ENCODE results near the gene NDUFV2. TPM values are rescaled to one million over a fixed set of nuclear protein-coding genes. Genes with fewer than 3 reads are reported as not detected.
"Not testable (repeated sequence)": the region's sequence is repeated elsewhere in the genome, so short reads cannot be mapped to it uniquely, and the experiment has no call there.

Gene NDUFV2
- total RNA-seq, 1 donor from 2014 or later = 325 TPM

GRCh38 chr18:9137168-9138066 lies 34.9 kb downstream of the NDUFV2 start:
- DNase-seq (ENCODE audit: low spot score) = peak; percentile 85
- intact Hi-C loops (cut with DNase I) = no loop called here

DNA sequence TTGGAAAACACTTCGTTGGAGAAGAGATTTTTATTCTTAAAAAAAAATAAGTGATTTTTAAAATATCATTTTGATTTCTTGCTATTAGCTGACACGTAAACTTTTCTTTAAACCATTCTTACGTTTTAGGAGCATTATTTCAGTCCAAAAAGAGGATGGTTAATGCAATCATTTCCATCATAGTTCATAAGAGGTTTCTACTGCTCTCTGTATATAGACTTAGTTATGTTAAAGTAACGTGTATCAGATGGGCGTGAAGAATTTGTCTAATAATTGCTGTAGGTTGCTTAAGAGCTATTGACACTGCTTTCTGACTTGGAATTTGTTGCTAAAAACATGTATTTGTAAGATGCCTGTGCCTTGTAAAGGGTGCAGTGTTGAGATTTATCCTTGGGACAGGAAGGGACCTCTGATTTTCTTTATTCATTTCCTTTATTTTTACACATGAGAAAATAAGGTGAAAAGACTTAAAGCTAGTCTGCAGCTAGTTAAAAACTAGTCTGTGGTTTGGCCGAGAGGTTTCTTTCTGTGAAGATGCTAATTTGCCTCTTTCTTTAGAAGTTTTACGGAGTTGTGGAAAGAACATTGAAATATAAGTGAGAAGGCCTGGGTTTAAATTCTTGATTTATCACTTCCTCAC lies 37.0 kb downstream of the NDUFV2 start:
- intact Hi-C loops (cut with DNase I) = loop anchor here (10.0 kb wide), 1 partner anchor 335 kb away; the partner anchor contains the start of gene RALBP1
- DNase-seq (ENCODE audit: low spot score) = no peak

DNA sequence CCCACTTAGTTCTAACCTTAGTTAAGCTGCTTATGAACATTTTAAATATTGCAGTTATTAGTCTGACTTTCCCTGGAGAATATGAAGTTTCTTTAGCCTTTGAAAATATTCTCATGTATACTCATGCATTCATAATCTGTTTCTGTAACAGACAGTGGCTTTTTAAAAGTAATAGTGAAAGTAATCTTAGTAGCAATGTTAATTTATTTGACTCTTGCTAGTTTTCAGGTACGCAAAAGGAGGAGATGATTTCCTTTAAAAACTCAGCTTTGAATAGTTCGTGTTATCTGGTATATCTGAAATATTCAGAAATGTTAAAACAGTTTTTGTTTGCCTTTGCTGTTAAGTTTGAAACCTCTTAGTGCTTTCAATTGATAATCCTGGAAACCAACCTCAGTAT lies 37.9 kb downstream of the NDUFV2 start:
- intact Hi-C loops (cut with DNase I) = loop anchor here (10.0 kb wide), 1 partner anchor 334 kb away; the partner anchor contains the start of gene RALBP1
- DNase-seq (ENCODE audit: low spot score) = no peak

- DNase-seq (ENCODE audit: low spot score) = no peak
- intact Hi-C loops (cut with DNase I) = loop anchor here (10.0 kb wide), 1 partner anchor 334 kb away; the partner anchor contains the start of gene RALBP1
Measured at GRCh38 chr18:9140984-9141383, 38.5 kb downstream of the NDUFV2 start.

- DNase-seq (ENCODE audit: low spot score) = no peak
- intact Hi-C loops (cut with DNase I) = loop anchor here (2.0 to 10.0 kb wide), 2 partner anchors 73 to 329 kb away; partner anchors contain the start of gene RALBP1
Measured at GRCh38 chr18:9146224-9146623, 43.7 kb downstream of the NDUFV2 start.

- DNase-seq (ENCODE audit: low spot score) = no peak
- intact Hi-C loops (cut with DNase I) = loop anchor here (2.0 to 10.0 kb wide), 2 partner anchors 75 to 327 kb away; partner anchors contain the start of gene RALBP1
Measured at GRCh38 chr18:9147440-9148202, 45.1 kb downstream of the NDUFV2 start.

GRCh38 chr18:9148203-9148552 lies 45.7 kb downstream of the NDUFV2 start:
- no peak for DNase-seq (ENCODE audit: low spot score)
- intact Hi-C loops (cut with DNase I) = loop anchor here (10.0 kb wide), 1 partner anchor 327 kb away; the partner anchor contains the start of gene RALBP1

GRCh38 chr18:9150121-9150520 lies 47.6 kb downstream of the NDUFV2 start:
- intact Hi-C loops (cut with DNase I) = no loop called here
- no peak for DNase-seq (ENCODE audit: low spot score)

- DNase-seq (ENCODE audit: low spot score) = no peak
- intact Hi-C loops (cut with DNase I) = no loop called here
Measured at GRCh38 chr18:9153256-9153655, 50.8 kb downstream of the NDUFV2 start.

DNA sequence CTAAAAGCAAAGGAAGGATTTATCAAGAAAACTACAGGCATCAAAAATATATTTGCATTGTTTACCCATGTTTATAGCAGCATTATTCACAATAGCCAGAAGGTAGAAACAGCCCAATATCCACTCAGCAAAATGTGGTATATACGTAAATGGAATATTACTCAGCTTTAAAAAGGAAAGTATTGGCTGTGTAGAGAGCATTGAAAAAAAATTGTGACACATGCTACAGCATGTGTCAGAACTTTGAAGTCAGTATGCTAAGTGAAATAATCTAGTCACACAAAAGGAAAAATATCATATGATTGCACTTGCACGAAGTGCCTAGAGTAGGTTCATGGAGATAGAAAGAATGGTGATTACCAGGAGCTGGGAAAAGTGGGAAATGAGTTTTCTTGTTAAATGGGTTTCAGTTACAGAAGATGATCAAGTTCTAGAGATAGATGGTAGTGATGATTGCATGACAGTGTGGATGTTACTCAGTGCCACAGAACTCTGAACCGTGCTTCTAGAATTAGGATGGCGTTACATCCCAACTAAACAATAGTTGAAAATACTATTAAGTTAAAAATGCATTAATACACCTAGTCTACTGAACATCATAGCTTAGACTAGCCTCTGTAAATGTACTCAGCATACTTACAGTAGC lies 54.2 kb downstream of the NDUFV2 start:
- no peak for DNase-seq (ENCODE audit: low spot score)
- intact Hi-C loops (cut with DNase I) = no loop called here

DNA sequence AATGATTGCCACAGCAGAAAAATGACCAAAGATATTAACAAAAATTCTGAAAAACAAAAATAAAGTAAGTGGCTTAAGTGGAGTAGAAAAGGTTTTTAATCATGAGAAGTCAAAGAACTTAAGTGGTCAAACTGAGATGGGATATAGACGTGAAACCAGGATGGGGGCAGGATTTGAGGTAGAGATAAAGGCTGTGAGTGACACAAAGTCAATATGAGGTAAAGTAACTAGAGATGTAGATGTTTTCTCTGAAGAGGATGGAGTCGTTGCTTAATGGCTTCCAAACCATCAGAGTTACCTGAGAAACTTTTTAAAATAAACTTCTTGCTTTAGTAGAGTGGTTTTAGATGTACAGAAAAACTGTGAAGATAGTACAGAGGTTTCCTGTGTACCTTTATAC lies 55.3 kb downstream of the NDUFV2 start:
- DNase-seq (ENCODE audit: low spot score) = no peak
- intact Hi-C loops (cut with DNase I) = no loop called here

DNA sequence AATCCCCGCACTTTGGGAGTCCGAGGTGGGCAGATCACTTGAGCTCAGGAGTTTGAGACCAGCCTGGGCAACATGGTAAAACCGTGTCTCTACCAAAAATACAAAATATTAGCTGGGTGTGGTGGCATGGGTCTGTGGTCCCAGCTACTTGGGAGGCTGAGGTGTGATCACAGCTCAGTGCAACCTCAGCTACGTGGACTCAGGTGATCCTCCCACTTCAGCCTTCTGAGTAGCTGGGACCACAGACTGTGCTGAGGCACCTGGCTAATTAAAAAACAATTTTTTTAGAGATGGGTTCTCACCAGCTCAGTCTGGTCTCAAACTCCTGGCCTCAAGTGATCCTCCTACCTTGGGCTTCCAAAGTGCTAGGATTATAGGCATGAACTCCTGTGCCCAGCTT lies 57.5 kb downstream of the NDUFV2 start:
- no peak for DNase-seq (ENCODE audit: low spot score)
- intact Hi-C loops (cut with DNase I) = no loop called here

DNA sequence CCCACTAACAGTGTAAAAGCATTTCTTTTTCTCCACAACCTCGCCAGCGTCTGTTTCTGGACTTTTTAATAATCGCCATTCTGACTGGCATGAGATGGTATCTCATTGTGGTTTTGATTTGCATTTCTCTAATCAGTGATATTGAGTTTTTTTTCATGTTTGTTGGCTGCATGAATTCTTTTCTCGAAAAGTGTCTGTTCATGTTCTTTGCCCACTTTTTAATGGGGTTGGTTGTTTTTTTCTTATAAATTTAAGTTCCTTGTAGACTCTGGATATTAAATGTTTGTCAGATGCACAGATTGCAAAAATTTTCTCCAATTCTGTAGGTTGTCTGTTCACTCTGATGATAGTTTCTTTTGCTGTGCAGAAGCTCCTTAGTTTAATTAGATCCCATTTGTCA lies 60.2 kb downstream of the NDUFV2 start:
- DNase-seq (ENCODE audit: low spot score); intact Hi-C loops (cut with DNase I): not testable (repeated sequence)

DNA sequence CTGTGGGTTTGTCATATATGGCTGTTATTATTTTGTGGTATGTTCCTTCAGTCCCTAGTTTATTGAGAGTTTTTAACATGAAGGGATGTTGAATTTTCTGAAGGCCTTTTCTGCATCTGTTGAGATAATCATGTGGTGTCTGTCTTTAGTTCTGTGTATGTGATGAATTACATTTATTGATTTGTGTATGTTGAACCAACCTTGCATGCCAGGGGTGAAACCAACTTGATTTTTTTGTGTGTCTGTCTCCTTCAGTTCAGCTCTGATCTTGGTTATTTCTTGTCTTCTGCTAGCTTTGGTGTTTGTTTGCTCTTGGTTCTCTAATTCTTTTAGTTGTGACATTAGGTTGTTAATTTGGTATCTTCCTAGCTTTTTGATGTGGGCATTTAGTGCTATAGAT lies 61.6 kb downstream of the NDUFV2 start:
- intact Hi-C loops (cut with DNase I) = not testable (repeated sequence)

DNA sequence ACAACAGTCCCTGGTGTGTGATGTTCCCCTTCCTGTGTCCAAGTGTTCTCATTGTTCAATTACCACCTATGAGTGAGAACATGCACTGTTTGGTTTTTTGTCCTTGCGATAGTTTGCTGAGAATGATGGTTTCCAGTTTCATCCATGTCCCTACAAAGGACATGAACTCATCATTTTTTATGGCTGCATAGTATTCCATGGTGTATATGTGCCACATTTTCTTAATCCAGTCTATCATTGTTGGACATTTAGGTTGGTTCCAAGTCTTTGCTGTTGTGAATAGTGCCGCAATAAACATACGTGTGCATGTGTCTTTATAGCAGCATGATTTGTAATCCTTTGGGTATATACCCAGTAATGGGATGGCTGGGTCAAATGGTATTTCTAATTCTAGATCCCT lies 63.4 kb downstream of the NDUFV2 start:
- DNase-seq (ENCODE audit: low spot score); intact Hi-C loops (cut with DNase I): not testable (repeated sequence)

More for the DNA sequence above, 61.6 kb downstream of the NDUFV2 start:
- DNase-seq (ENCODE audit: low spot score) = not testable (repeated sequence)

DNA sequence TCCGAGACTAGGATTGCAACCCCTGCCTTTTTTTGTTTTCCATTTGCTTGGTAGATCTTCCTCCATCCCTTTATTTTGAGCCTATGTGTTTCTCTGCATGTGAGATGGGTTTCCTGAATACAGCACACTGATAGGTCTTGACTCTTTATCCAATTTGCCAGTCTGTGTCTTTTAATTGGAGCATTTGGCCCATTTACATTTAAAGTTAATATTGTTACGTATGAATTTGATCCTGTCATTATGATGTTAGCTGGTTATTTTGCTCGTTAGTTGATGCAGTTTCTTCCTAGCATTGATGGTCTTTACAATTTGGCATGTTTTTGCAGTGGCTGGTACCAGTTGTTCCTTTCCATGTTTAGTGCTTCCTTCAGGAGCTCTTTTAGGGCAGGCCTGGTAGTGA lies 67.0 kb downstream of the NDUFV2 start:
- intact Hi-C loops (cut with DNase I); DNase-seq (ENCODE audit: low spot score): not testable (repeated sequence)

- intact Hi-C loops (cut with DNase I); DNase-seq (ENCODE audit: low spot score): not testable (repeated sequence)
Measured at GRCh38 chr18:9171919-9172318, 69.4 kb downstream of the NDUFV2 start.

GRCh38 chr18:9172506-9173127 lies 70.1 kb downstream of the NDUFV2 start:
- intact Hi-C loops (cut with DNase I) = no loop called here
- DNase-seq (ENCODE audit: low spot score) = no peak

DNA sequence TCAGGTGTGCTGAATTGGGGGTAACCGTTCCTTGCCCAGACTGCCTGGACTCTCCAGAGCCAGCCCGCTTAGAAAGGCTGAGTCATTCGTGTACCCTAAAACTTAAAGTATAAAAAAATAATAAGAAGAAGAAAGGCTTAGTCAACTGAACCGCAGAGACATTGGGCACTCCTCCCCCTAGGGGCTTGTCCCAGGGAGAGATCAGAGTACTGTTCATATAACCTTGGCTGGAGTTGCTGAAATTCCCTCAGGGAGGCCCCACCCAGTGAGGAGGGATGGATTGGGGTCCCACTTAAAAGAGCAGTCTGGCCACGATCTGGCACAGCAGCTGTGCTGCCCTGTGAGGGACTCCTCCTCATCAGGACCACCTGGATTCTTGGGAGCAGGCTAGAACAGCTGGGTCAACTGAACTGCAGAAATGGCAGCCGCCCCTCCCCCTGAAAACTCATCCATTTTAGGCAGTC lies 71.3 kb downstream of the NDUFV2 start:
- intact Hi-C loops (cut with DNase I) = no loop called here
- DNase-seq (ENCODE audit: low spot score) = no peak

All from cardiac septum (tissue), 1 donor.